ENCODE measurements around the gene UROC1.

DNA sequence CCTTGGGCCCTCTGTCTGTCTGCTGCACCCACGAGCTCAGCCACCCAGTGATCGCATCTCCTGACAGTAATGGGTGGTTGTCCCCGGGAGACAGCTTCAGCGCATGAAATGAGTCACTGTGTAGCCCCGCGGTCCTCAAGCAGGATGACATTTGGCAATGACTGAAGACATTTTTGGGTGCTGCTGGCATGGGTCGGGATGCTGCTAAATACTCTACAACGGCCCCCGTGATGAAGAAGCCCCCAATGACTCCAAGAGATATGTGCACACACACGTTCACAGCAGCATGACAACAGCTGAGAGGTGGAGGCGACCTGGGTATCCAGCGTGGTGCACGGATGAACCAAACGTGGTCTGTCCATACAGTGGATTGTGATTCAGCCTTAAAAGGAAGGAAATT, 24.5 kb downstream of the UROC1 start:
- TF ChIP-seq, protein P1, sequence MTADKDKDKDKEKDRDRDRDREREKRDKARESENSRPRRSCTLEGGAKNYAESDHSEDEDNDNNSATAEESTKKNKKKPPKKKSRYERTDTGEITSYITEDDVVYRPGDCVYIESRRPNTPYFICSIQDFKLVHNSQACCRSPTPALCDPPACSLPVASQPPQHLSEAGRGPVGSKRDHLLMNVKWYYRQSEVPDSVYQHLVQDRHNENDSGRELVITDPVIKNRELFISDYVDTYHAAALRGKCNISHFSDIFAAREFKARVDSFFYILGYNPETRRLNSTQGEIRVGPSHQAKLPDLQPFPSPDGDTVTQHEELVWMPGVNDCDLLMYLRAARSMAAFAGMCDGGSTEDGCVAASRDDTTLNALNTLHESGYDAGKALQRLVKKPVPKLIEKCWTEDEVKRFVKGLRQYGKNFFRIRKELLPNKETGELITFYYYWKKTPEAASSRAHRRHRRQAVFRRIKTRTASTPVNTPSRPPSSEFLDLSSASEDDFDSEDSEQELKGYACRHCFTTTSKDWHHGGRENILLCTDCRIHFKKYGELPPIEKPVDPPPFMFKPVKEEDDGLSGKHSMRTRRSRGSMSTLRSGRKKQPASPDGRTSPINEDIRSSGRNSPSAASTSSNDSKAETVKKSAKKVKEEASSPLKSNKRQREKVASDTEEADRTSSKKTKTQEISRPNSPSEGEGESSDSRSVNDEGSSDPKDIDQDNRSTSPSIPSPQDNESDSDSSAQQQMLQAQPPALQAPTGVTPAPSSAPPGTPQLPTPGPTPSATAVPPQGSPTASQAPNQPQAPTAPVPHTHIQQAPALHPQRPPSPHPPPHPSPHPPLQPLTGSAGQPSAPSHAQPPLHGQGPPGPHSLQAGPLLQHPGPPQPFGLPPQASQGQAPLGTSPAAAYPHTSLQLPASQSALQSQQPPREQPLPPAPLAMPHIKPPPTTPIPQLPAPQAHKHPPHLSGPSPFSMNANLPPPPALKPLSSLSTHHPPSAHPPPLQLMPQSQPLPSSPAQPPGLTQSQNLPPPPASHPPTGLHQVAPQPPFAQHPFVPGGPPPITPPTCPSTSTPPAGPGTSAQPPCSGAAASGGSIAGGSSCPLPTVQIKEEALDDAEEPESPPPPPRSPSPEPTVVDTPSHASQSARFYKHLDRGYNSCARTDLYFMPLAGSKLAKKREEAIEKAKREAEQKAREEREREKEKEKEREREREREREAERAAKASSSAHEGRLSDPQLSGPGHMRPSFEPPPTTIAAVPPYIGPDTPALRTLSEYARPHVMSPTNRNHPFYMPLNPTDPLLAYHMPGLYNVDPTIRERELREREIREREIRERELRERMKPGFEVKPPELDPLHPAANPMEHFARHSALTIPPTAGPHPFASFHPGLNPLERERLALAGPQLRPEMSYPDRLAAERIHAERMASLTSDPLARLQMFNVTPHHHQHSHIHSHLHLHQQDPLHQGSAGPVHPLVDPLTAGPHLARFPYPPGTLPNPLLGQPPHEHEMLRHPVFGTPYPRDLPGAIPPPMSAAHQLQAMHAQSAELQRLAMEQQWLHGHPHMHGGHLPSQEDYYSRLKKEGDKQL (CRISPR knock-in tag; IDR thresholded peaks at IDR 0.05; ENCODE audit: borderline replicate concordance) = no peak
- TF ChIP-seq, protein P2, sequence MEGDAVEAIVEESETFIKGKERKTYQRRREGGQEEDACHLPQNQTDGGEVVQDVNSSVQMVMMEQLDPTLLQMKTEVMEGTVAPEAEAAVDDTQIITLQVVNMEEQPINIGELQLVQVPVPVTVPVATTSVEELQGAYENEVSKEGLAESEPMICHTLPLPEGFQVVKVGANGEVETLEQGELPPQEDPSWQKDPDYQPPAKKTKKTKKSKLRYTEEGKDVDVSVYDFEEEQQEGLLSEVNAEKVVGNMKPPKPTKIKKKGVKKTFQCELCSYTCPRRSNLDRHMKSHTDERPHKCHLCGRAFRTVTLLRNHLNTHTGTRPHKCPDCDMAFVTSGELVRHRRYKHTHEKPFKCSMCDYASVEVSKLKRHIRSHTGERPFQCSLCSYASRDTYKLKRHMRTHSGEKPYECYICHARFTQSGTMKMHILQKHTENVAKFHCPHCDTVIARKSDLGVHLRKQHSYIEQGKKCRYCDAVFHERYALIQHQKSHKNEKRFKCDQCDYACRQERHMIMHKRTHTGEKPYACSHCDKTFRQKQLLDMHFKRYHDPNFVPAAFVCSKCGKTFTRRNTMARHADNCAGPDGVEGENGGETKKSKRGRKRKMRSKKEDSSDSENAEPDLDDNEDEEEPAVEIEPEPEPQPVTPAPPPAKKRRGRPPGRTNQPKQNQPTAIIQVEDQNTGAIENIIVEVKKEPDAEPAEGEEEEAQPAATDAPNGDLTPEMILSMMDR (IDR thresholded peaks at IDR 0.05 in 2 of 3, conservative IDR thresholded peaks at IDR 0.05 in 1 of 3; ENCODE audit: insufficient read depth in 2 of 3, low read depth in 1 of 3, low read length in 3 of 3) = no peak
